HG03159 (cell line): Measurements from ENCODE around the gene GRIP1.
"Not testable (repeated sequence)": the region's sequence is repeated elsewhere in the genome, so short reads cannot be mapped to it uniquely, and the experiment has no call there.

Experiments
- ATAC-seq: cut with Tn5 transposase; IDR thresholded peaks from one replicate; pipeline ENCODE4 v1.9.1; 2021; ENCODE audit warnings: mild to moderate bottlenecking, moderate library complexity; ENCODE audit not compliant: unreplicated experiment

Gene GRIP1

GRCh38 chr12:66541426-66541825, 137.4 kb downstream of the GRIP1 start:
- no peak for ATAC-seq

GRCh38 chr12:66539431-66539830, 139.4 kb downstream of the GRIP1 start:
- no peak for ATAC-seq

- no peak for ATAC-seq
Observed at GRCh38 chr12:66538970-66539369, 139.9 kb downstream of the GRIP1 start.

GRCh38 chr12:66537876-66538275, 141.0 kb downstream of the GRIP1 start:
- ATAC-seq: no peak

GRCh38 chr12:66533767-66534166, 145.1 kb downstream of the GRIP1 start:
- no peak for ATAC-seq

GRCh38 chr12:66531766-66532165, 147.1 kb downstream of the GRIP1 start:
- ATAC-seq: no peak

GRCh38 chr12:66529934-66530333, 148.9 kb downstream of the GRIP1 start:
- no peak for ATAC-seq

- no peak for ATAC-seq
Observed at GRCh38 chr12:66516561-66516960, 162.3 kb downstream of the GRIP1 start.

- ATAC-seq: no peak
Observed at GRCh38 chr12:66516133-66516532, 162.7 kb downstream of the GRIP1 start.

- ATAC-seq: no peak
Observed at GRCh38 chr12:66514581-66514980, 164.3 kb downstream of the GRIP1 start.

- ATAC-seq: no peak
Observed at GRCh38 chr12:66508025-66508424, 170.9 kb downstream of the GRIP1 start.

- ATAC-seq: no peak
Observed at GRCh38 chr12:66503746-66504145, 175.1 kb downstream of the GRIP1 start.

GRCh38 chr12:66502911-66503310, 176.0 kb downstream of the GRIP1 start:
- no peak for ATAC-seq

- peak; percentile 87 for ATAC-seq
Observed at GRCh38 chr12:66500841-66501240, 178.0 kb downstream of the GRIP1 start.

- no peak for ATAC-seq
Observed at GRCh38 chr12:66500091-66500490, 178.8 kb downstream of the GRIP1 start.

GRCh38 chr12:66499000-66499399, 179.9 kb downstream of the GRIP1 start:
- no peak for ATAC-seq

GRCh38 chr12:66498059-66498458, 180.8 kb downstream of the GRIP1 start:
- ATAC-seq: not testable (repeated sequence)

- no peak for ATAC-seq
Observed at GRCh38 chr12:66497008-66497897, 181.6 kb downstream of the GRIP1 start.

- no peak for ATAC-seq
Observed at GRCh38 chr12:66496595-66496994, 182.3 kb downstream of the GRIP1 start.

- ATAC-seq: no peak
Observed at GRCh38 chr12:66495709-66496108, 183.2 kb downstream of the GRIP1 start.

GRCh38 chr12:66493819-66494218, 185.1 kb downstream of the GRIP1 start:
- no peak for ATAC-seq

GRCh38 chr12:66491853-66492252, 187.0 kb downstream of the GRIP1 start:
- ATAC-seq: no peak
